ENCODE measurements around the gene CECR2.

GRCh38 chr22:17349172-17349571 lies 20.1 kb upstream of the CECR2 start:
- TF ChIP-seq CTCF (IDR thresholded peaks at IDR 0.05 in 4 of 5, conservative IDR thresholded peaks at IDR 0.05 in 1 of 5) (no peak), POLR2A (IDR thresholded peaks at IDR 0.05) (no peak)

All from gastrocnemius medialis (tissue), 4 donors.